K562 (cell line): Measurements from ENCODE around the gene PSMB2. TPM values are rescaled to one million over a fixed set of nuclear protein-coding genes. Genes with fewer than 3 reads are reported as not detected.

Experiments
- BCL6 ChIP-seq: fragments of 250-450 bp; sonication (Bioruptor Pico); IDR thresholded peaks from 2 replicates; pipeline ENCODE4 v1.4.0; 2020
- CBFA2T2 ChIP-seq: fragments of 450-650 bp; conservative IDR thresholded peaks from 2 replicates; pipeline ENCODE4 v1.6.1; 2017; ENCODE audit warnings: mild to moderate bottlenecking
- CC2D1A ChIP-seq: fragments of 450-650 bp; IDR thresholded peaks from 2 replicates; pipeline ENCODE4 v1.6.1; 2017; ENCODE audit warnings: mild to moderate bottlenecking
- COPS2 ChIP-seq: fragments of 450-650 bp; conservative IDR thresholded peaks from 2 replicates; pipeline ENCODE4 v1.6.1; 2016; ENCODE audit warnings: mild to moderate bottlenecking, moderate library complexity
- PHB ChIP-seq: fragments of 250-450 bp; sonication (Bioruptor Pico); IDR thresholded peaks from 2 replicates; pipeline ENCODE4 v1.5.0; 2021
- PHF21A ChIP-seq: fragments of 450-650 bp; IDR thresholded peaks from 2 replicates; pipeline ENCODE4 v1.6.1; 2017; ENCODE audit warnings: low read depth, borderline replicate concordance
- POLR2H ChIP-seq: IDR thresholded peaks from 2 replicates; pipeline ENCODE4 v1.6.1; 2016; ENCODE audit warnings: missing genetic modification characterization, low read depth, mild to moderate bottlenecking, control low read depth, missing compliant biosample characterization, moderate library complexity
- PURB ChIP-seq: sonication (generic); formaldehyde crosslinking; IDR thresholded peaks from 2 replicates; pipeline ENCODE4 v1.9.0; 2021; ENCODE audit warnings: low read depth, mild to moderate bottlenecking, missing genetic modification reagents
- PYGO2 ChIP-seq: fragments of 450-650 bp; IDR thresholded peaks from 2 replicates; pipeline ENCODE4 v1.6.1; 2016; ENCODE audit warnings: mild to moderate bottlenecking, missing genetic modification characterization, moderate library complexity, missing compliant biosample characterization
- RBBP5 ChIP-seq: fragments of 200-600 bp; sonication (generic); IDR thresholded peaks from 2 replicates; pipeline ENCODE4 v1.6.1; 2012; ENCODE audit warnings: borderline replicate concordance, mild to moderate bottlenecking, low read length, control low read depth, inconsistent platforms; ENCODE audit not compliant: insufficient read depth, poor library complexity, severe bottlenecking
- TCF7 ChIP-seq: sonication (generic); IDR thresholded peaks from 2 replicates; pipeline ENCODE4 v1.6.1; 2016; ENCODE audit warnings: antibody characterized with exemption, borderline replicate concordance
- XRCC3 ChIP-seq: fragments of 450-650 bp; IDR thresholded peaks from 2 replicates; pipeline ENCODE4 v1.6.1; 2017; ENCODE audit warnings: mild to moderate bottlenecking, moderate library complexity
- ZNF274 ChIP-seq: IDR thresholded peaks from 2 replicates; pipeline ENCODE4 v1.6.1; 2011; ENCODE audit warnings: low read depth, mild to moderate bottlenecking, low read length, moderate library complexity, borderline replicate concordance
- polyA plus RNA-seq, 8 experiments: library from polyadenylated mRNA; depleted of rRNA in 4 of 8; stranded (reverse) in 5 of 8; unstranded in 3 of 8; fragments of >200 nt; fragmentation: Nextera tagmentation in 2 of 8; fragmentation: Illumina TruSeq in 1 of 8; extraction: Ambion mirVana in 2 of 8; extraction: Trizol in 1 of 8; gene quantifications; 2 replicates each; pipeline versions ENCODE4 v1.2.1 to v1.2.3, GENCODE V29; 2011 to 2014; ENCODE audit warnings: inconsistent platforms in 1 of 8, missing spikeins in 1 of 8
- total RNA-seq, 7 experiments: library from RNA; depleted of rRNA in 6 of 7; stranded (reverse); fragments of >200 nt in 6 of 7; fragmentation: Illumina TruSeq in 2 of 7; extraction: Trizol in 2 of 7; gene quantifications; 2 replicates each; pipeline versions ENCODE4 v1.2.1 to v1.2.3, GENCODE V29; 2011 to 2021; ENCODE audit warnings: low replicate concordance in 1 of 7
- TF ChIP-seq, protein P1 (sequence below): fragments of 250-450 bp; sonication (Bioruptor Pico); IDR thresholded peaks from 2 replicates; pipeline ENCODE4 v1.8.0; 2022; ENCODE audit warnings: moderate library complexity, mild to moderate bottlenecking, inconsistent platforms
- TF ChIP-seq, protein P2 (sequence below): sonication (generic); formaldehyde crosslinking; IDR thresholded peaks from 2 replicates; pipeline ENCODE4 v1.9.0; 2022; ENCODE audit warnings: mild to moderate bottlenecking, missing genetic modification reagents
- TF ChIP-seq, protein P3 (sequence below), 2 experiments: fragments of 450-650 bp; IDR thresholded peaks; 2 replicates each; pipeline ENCODE4 v1.6.1; 2018; ENCODE audit warnings: mild to moderate bottlenecking in 2 of 2, low read depth in 1 of 2; ENCODE audit not compliant: partially characterized antibody in 2 of 2
- TF ChIP-seq, protein P4 (sequence below): fragments of 250-450 bp; sonication (Bioruptor Pico); IDR thresholded peaks from 2 replicates; pipeline ENCODE4 v1.5.0; 2021
- TF ChIP-seq, protein P5 (sequence below), 2 experiments: fragments of 450-650 bp; IDR thresholded peaks; 2 replicates each; pipeline ENCODE4 v1.6.1; 2016
- TF ChIP-seq, protein P6 (sequence below): fragments of 450-650 bp; formaldehyde crosslinking; IDR thresholded peaks from 2 replicates; pipeline ENCODE4 v1.4.0; 2022; ENCODE audit warnings: missing genetic modification characterization
- TF ChIP-seq, protein P7 (sequence below): fragments of 250-450 bp; sonication (Bioruptor Pico); IDR thresholded peaks from 2 replicates; pipeline ENCODE4 v1.8.0; 2021; ENCODE audit warnings: moderate library complexity, mild to moderate bottlenecking, inconsistent platforms

PSMB2 gene
- total and polyA plus RNA-seq, 9 of the 15 experiments (the other 6 are each of a cell fraction or from before 2014, with no cell fraction given) = 71.7 to 543 (median 165) TPM

DNA sequence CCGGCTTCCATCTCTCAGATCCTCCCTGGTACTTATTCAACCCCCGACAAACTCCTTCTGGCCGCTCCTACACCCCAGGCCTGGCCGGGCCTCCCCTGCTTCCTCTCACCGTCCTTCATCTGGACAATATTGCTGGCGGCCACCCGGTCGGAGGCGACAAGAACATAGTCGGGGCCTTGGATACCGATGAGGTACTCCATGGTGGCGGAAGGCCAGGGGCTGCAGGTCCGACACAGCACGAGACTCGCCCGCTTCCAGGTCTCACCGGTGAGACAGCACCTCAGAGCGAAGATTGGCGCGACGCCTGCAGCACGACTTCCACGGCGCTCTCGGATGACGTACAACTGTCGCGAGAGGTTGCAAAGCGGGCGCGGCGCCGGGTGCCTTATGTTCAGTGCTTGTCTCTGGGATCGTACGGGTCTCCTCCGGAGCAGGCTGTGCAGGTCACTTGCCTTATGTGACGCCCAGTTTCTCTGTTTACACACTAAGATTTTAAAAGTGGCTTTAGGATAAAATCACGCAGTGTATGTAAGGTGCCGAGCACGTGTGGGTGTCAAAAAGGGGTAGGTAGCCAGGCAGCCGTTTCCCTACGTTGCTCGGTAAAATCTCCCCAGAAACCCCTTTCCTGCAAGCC, at the start of gene PSMB2 (continued):
- TF ChIP-seq, protein P1, sequence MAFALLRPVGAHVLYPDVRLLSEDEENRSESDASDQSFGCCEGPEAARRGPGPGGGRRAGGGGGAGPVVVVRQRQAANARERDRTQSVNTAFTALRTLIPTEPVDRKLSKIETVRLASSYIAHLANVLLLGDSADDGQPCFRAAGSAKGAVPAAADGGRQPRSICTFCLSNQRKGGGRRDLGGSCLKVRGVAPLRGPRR (CRISPR knock-in tag) = no peak
- no peak for TF ChIP-seq XRCC3
- TF ChIP-seq, protein P2, sequence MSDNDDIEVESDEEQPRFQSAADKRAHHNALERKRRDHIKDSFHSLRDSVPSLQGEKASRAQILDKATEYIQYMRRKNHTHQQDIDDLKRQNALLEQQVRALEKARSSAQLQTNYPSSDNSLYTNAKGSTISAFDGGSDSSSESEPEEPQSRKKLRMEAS (CRISPR knock-in tag) = peak; percentile 88
- TF ChIP-seq, protein P3, sequence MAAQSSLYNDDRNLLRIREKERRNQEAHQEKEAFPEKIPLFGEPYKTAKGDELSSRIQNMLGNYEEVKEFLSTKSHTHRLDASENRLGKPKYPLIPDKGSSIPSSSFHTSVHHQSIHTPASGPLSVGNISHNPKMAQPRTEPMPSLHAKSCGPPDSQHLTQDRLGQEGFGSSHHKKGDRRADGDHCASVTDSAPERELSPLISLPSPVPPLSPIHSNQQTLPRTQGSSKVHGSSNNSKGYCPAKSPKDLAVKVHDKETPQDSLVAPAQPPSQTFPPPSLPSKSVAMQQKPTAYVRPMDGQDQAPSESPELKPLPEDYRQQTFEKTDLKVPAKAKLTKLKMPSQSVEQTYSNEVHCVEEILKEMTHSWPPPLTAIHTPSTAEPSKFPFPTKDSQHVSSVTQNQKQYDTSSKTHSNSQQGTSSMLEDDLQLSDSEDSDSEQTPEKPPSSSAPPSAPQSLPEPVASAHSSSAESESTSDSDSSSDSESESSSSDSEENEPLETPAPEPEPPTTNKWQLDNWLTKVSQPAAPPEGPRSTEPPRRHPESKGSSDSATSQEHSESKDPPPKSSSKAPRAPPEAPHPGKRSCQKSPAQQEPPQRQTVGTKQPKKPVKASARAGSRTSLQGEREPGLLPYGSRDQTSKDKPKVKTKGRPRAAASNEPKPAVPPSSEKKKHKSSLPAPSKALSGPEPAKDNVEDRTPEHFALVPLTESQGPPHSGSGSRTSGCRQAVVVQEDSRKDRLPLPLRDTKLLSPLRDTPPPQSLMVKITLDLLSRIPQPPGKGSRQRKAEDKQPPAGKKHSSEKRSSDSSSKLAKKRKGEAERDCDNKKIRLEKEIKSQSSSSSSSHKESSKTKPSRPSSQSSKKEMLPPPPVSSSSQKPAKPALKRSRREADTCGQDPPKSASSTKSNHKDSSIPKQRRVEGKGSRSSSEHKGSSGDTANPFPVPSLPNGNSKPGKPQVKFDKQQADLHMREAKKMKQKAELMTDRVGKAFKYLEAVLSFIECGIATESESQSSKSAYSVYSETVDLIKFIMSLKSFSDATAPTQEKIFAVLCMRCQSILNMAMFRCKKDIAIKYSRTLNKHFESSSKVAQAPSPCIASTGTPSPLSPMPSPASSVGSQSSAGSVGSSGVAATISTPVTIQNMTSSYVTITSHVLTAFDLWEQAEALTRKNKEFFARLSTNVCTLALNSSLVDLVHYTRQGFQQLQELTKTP (IDR thresholded peaks at IDR 0.05; ENCODE audit: low read depth in 1 of 2, partially characterized antibody in 2 of 2) = peak in 1 of 2 experiments; percentile 22
- no peak; the same call in 1 of the 2 replicates for TF ChIP-seq TCF7
- no peak for TF ChIP-seq PYGO2 (tag)
- TF ChIP-seq BCL6 (CRISPR knock-in tag) = no peak
- TF ChIP-seq CC2D1A = no peak
- TF ChIP-seq ZNF274 = no peak
- no peak for TF ChIP-seq CBFA2T2
- TF ChIP-seq PURB = no peak
- TF ChIP-seq, protein P4, sequence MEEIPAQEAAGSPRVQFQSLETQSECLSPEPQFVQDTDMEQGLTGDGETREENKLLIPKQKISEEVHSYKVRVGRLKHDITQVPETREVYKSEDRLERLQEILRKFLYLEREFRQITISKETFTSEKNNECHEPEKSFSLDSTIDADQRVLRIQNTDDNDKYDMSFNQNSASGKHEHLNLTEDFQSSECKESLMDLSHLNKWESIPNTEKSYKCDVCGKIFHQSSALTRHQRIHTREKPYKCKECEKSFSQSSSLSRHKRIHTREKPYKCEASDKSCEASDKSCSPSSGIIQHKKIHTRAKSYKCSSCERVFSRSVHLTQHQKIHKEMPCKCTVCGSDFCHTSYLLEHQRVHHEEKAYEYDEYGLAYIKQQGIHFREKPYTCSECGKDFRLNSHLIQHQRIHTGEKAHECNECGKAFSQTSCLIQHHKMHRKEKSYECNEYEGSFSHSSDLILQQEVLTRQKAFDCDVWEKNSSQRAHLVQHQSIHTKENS (CRISPR knock-in tag) = no peak
- TF ChIP-seq, protein P5, sequence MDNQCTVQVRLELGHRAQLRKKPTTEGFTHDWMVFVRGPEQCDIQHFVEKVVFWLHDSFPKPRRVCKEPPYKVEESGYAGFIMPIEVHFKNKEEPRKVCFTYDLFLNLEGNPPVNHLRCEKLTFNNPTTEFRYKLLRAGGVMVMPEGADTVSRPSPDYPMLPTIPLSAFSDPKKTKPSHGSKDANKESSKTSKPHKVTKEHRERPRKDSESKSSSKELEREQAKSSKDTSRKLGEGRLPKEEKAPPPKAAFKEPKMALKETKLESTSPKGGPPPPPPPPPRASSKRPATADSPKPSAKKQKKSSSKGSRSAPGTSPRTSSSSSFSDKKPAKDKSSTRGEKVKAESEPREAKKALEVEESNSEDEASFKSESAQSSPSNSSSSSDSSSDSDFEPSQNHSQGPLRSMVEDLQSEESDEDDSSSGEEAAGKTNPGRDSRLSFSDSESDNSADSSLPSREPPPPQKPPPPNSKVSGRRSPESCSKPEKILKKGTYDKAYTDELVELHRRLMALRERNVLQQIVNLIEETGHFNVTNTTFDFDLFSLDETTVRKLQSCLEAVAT (IDR thresholded peaks at IDR 0.05) = no peak; a peak in 2 of 4 replicates
- TF ChIP-seq, protein P6, sequence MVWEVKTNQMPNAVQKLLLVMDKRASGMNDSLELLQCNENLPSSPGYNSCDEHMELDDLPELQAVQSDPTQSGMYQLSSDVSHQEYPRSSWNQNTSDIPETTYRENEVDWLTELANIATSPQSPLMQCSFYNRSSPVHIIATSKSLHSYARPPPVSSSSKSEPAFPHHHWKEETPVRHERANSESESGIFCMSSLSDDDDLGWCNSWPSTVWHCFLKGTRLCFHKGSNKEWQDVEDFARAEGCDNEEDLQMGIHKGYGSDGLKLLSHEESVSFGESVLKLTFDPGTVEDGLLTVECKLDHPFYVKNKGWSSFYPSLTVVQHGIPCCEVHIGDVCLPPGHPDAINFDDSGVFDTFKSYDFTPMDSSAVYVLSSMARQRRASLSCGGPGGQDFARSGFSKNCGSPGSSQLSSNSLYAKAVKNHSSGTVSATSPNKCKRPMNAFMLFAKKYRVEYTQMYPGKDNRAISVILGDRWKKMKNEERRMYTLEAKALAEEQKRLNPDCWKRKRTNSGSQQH (CRISPR knock-in tag) = no peak
- TF ChIP-seq PHB (CRISPR knock-in tag) = no peak
- TF ChIP-seq POLR2H (tag) = peak; percentile 93
- no peak for TF ChIP-seq COPS2
- TF ChIP-seq PHF21A = no peak
- TF ChIP-seq RBBP5 = peak; percentile 99
- TF ChIP-seq, protein P7, sequence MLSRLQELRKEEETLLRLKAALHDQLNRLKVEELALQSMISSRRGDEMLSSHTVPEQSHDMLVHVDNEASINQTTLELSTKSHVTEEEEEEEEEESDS (CRISPR knock-in tag) = no peak
